ENCODE results near the gene ACOT7. TPM values are rescaled to one million over a fixed set of nuclear protein-coding genes. Genes with fewer than 3 reads are reported as not detected.
"Not testable (repeated sequence)": the region's sequence is repeated elsewhere in the genome, so short reads cannot be mapped to it uniquely, and the experiment has no call there.

ACOT7 gene
- total RNA-seq, 1 experiment from 2014 or later = 36.2 TPM

DNA sequence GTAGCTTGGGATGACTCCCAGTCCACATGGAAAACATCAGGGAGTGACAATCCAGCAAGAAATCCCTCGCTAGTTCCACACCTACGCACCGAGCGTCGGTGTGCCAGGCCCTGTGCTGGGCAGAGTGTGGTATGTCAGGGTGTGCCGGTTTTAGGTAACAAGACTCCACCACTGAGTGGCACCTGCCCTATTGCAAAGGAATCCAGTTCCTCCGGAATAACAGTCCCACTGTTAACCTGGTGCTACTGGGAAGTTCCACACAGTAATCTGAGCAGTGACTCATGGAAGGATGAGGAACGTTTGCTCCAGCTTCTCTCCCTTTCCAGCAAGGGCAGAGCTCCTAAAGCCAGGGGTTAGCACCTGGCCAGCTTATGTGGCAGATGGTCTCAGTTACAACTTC, 173.3 kb downstream of the ACOT7 start:
- peaks cover 60% of the 10 kb centered on the region for H3K4me1 Mint-ChIP-seq (ENCODE audit: low read depth, unreplicated experiment)
- H3K9me3 Mint-ChIP-seq (ENCODE audit: low read depth, unreplicated experiment) = no peaks in the 10 kb centered on the region
- CTCF ChIA-PET = interaction anchor here (0.9 to 1.0 kb wide), 2 partner anchors 10 to 15 kb away, joined by 3 to 14 read pairs; no protein-coding TSS in a partner anchor
- no TSS peak for BruUV-seq (replicated peaks)
- TF ChIP-seq, protein P1, sequence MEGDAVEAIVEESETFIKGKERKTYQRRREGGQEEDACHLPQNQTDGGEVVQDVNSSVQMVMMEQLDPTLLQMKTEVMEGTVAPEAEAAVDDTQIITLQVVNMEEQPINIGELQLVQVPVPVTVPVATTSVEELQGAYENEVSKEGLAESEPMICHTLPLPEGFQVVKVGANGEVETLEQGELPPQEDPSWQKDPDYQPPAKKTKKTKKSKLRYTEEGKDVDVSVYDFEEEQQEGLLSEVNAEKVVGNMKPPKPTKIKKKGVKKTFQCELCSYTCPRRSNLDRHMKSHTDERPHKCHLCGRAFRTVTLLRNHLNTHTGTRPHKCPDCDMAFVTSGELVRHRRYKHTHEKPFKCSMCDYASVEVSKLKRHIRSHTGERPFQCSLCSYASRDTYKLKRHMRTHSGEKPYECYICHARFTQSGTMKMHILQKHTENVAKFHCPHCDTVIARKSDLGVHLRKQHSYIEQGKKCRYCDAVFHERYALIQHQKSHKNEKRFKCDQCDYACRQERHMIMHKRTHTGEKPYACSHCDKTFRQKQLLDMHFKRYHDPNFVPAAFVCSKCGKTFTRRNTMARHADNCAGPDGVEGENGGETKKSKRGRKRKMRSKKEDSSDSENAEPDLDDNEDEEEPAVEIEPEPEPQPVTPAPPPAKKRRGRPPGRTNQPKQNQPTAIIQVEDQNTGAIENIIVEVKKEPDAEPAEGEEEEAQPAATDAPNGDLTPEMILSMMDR (IDR thresholded peaks at IDR 0.05; ENCODE audit: unreplicated experiment) = no peak
- peaks cover 86% of the 10 kb centered on the region for H3K36me3 Mint-ChIP-seq (ENCODE audit: insufficient read depth, unreplicated experiment)
- peak overlapping the region; percentile 28 for H3K4me3 Mint-ChIP-seq (ENCODE audit: low read depth, unreplicated experiment)
- peak; percentile 78 for DNase-seq
- H3K27me3 Mint-ChIP-seq (ENCODE audit: unreplicated experiment) = no peaks in the 10 kb centered on the region
- intact Hi-C loops (cut with micrococcal nuclease; ENCODE audit: unreplicated experiment) = no loop called here
- peak overlapping the region; percentile 83 for H3K27ac Mint-ChIP-seq (ENCODE audit: unreplicated experiment)

DNA sequence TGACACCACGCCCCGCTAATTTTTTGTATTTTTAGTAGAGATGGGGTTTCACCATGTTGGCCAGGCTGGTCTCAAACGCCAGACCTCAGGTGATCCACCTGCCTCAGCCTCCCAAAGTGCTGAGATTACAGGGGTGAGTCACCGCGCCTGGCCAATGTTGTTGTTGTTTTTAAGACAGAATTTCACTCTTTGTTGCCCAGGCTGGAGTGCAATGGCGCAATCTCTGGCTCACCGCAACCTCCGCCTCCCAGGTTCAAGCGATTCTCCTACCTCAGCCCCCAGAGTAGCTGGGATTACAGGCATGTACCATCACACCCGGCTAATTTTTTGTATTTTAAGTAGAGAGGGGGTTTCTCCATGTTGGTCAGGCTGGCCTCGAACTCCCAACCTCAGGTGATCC, 173.9 kb downstream of the ACOT7 start:
- H3K4me1 Mint-ChIP-seq (ENCODE audit: low read depth, unreplicated experiment) = peaks cover 54% of the 10 kb centered on the region
- H3K4me3 Mint-ChIP-seq (ENCODE audit: low read depth, unreplicated experiment) = peak overlapping the region; percentile 28
- intact Hi-C loops (cut with micrococcal nuclease; ENCODE audit: unreplicated experiment); DNase-seq; H3K9me3 Mint-ChIP-seq (ENCODE audit: low read depth, unreplicated experiment); BruUV-seq (replicated peaks); H3K27me3 Mint-ChIP-seq (ENCODE audit: unreplicated experiment): not testable (repeated sequence)
- CTCF ChIA-PET = interaction anchor here (0.9 kb wide), 1 partner anchor 15 kb away, joined by 3 read pairs; no protein-coding TSS in a partner anchor
- peaks cover 86% of the 10 kb centered on the region for H3K36me3 Mint-ChIP-seq (ENCODE audit: insufficient read depth, unreplicated experiment)
- H3K27ac Mint-ChIP-seq (ENCODE audit: unreplicated experiment) = peak overlapping the region; percentile 83

- H3K27me3 Mint-ChIP-seq (ENCODE audit: unreplicated experiment) = no peaks in the 10 kb centered on the region
- H3K36me3 Mint-ChIP-seq (ENCODE audit: insufficient read depth, unreplicated experiment) = peaks cover 78% of the 10 kb centered on the region
- no TSS peak for BruUV-seq (replicated peaks)
- TF ChIP-seq, protein P1 (IDR thresholded peaks at IDR 0.05; ENCODE audit: unreplicated experiment) = no peak
- peak; percentile 47 for DNase-seq
- peaks cover 43% of the 10 kb centered on the region for H3K4me1 Mint-ChIP-seq (ENCODE audit: low read depth, unreplicated experiment)
- CTCF ChIA-PET = interaction anchor here (0.6 to 0.9 kb wide), 2 partner anchors 13 to 14 kb away, joined by 3 read pairs; no protein-coding TSS in a partner anchor
- peak overlapping the region; percentile 87 for H3K27ac Mint-ChIP-seq (ENCODE audit: unreplicated experiment)
- peak overlapping the region; percentile 26 for H3K4me3 Mint-ChIP-seq (ENCODE audit: low read depth, unreplicated experiment)
- intact Hi-C loops (cut with micrococcal nuclease; ENCODE audit: unreplicated experiment) = no loop called here
- H3K9me3 Mint-ChIP-seq (ENCODE audit: low read depth, unreplicated experiment) = no peaks in the 10 kb centered on the region
These were observed 175.0 kb downstream of the ACOT7 start for GRCh38 chr1:6218375-6219164.

Small RNA genes within 50 kb of the gene (microRNA-seq; reads per million reads assigned to microRNA genes)
- gene MIR4252 = not detected

Other genes with a start within 250 kb of the ACOT7 start
- 0.27 and 0.28 TPM in 2 replicates for gene CHD5, start 213.4 kb downstream of the ACOT7 start, total RNA-seq (2022)
- 256 and 259 TPM in 2 replicates for gene RPL22, start 194.2 kb downstream of the ACOT7 start, total RNA-seq (2022)
- gene RNF207, start 187.6 kb downstream of the ACOT7 start, total RNA-seq (2022) = 146 and 160 TPM in 2 replicates
- 54.5 and 56.2 TPM in 2 replicates for gene ICMT, start 157.8 kb downstream of the ACOT7 start, total RNA-seq (2022)
- gene HES3, start 149.6 kb downstream of the ACOT7 start, total RNA-seq (2022) = not detected in 2 replicates
- gene GPR153, start 132.7 kb downstream of the ACOT7 start, total RNA-seq (2022) = 3.7 and 4.7 TPM in 2 replicates
- gene HES2, start 26.2 kb upstream of the ACOT7 start, total RNA-seq (2022) = not detected in 2 replicates
- 2.2 and 3.4 TPM in 2 replicates for gene ESPN, start 31.0 kb upstream of the ACOT7 start, total RNA-seq (2022)
- 6.4 and 10.1 TPM in 2 replicates for gene TNFRSF25, start 72.4 kb upstream of the ACOT7 start, total RNA-seq (2022)
- gene PLEKHG5, start 97.9 kb upstream of the ACOT7 start, total RNA-seq (2022) = 5.1 and 7.8 TPM in 2 replicates
- 27.2 and 30.4 TPM in 2 replicates for gene NOL9, start 160.7 kb upstream of the ACOT7 start, total RNA-seq (2022)
- gene TAS1R1, start 161.5 kb upstream of the ACOT7 start, total RNA-seq (2022) = not detected in 2 replicates
- gene ZBTB48, start 186.2 kb upstream of the ACOT7 start, total RNA-seq (2022) = 24.4 and 25.2 TPM in 2 replicates
- gene KLHL21, start 209.1 kb upstream of the ACOT7 start, total RNA-seq (2022) = 21.8 and 23.5 TPM in 2 replicates
- 14.2 and 14.5 TPM in 2 replicates for gene PHF13, start 220.0 kb upstream of the ACOT7 start, total RNA-seq (2022)
- 11.4 and 11.5 TPM in 2 replicates for gene THAP3, start 231.1 kb upstream of the ACOT7 start, total RNA-seq (2022)